Gastrocnemius medialis (tissue), 4 donors: ENCODE measurements around the gene SPDYE1. TPM values are rescaled to one million over a fixed set of nuclear protein-coding genes. Genes with fewer than 3 reads are reported as not detected.
A peak's percentile ranks its signal among the peaks of the same experiment; 100 is the strongest.
"Not testable (repeated sequence)": the region's sequence is repeated elsewhere in the genome, so short reads cannot be mapped to it uniquely, and the experiment has no call there.

Experiments
- ATAC-seq, 2 donors: fragments of 150-250 bp; one replicate each; pipeline ENCODE4 v1.9.1; 2016
- DNase-seq, 2 donors: peaks; one replicate each; pipeline ENCODE4 v3.0.0-alpha.2; 2019
- H3K27ac ChIP-seq, 4 donors: fragments of 200-600 bp; sonication (generic); 1 replicate in 1 of 4; 2 replicates in 3 of 4; pipeline ENCODE4 v1.5.1; 2016 to 2018; ENCODE audit warnings: mild to moderate bottlenecking in 2 of 4, moderate library complexity in 1 of 4
- H3K27me3 ChIP-seq, 3 donors: fragments of 200-600 bp; sonication (generic) in 2 of 3; 1 replicate in 1 of 3; 2 replicates in 2 of 3; pipeline versions ENCODE4 v1.5.1 to v1.6.0; 2016 to 2019; ENCODE audit warnings: mild to moderate bottlenecking in 1 of 3, moderate library complexity in 1 of 3
- H3K36me3 ChIP-seq, 2 donors: fragments of 200-600 bp; sonication (generic) in 1 of 2; one replicate each; pipeline ENCODE4 v1.5.1; 2017 to 2018
- H3K4me1 ChIP-seq, 2 donors: fragments of 200-600 bp; sonication (generic) in 1 of 2; one replicate each; pipeline ENCODE4 v1.5.1; 2016 to 2017; ENCODE audit warnings: mild to moderate bottlenecking in 2 of 2
- H3K4me3 ChIP-seq, 4 donors: fragments of 200-600 bp; sonication (generic) in 3 of 4; 1 replicate in 1 of 4; 2 replicates in 3 of 4; pipeline ENCODE4 v1.5.1; 2016 to 2019; ENCODE audit warnings: mild to moderate bottlenecking in 2 of 4
- H3K9me3 ChIP-seq, 3 donors: fragments of 200-600 bp; sonication (generic) in 2 of 3; 1 replicate in 1 of 3; 2 replicates in 2 of 3; pipeline ENCODE4 v1.5.1; 2016 to 2019
- CTCF ChIP-seq, 5 experiments: fragments of 450-650 bp in 3 of 5; fragments of 200-600 bp in 2 of 5; sonication (generic) in 2 of 5; IDR thresholded peaks in 4 of 5; conservative IDR thresholded peaks in 1 of 5; 1 replicate in 4 of 5; 2 replicates in 1 of 5; pipeline ENCODE4 v1.5.1; 2016 to 2019; ENCODE audit warnings: antibody characterized with exemption in 5 of 5, mild to moderate bottlenecking in 3 of 5, moderate library complexity in 3 of 5
- POLR2A ChIP-seq, 2 donors: fragments of 450-650 bp; IDR thresholded peaks; one replicate each; pipeline ENCODE4 v1.6.1; 2017; ENCODE audit warnings: antibody characterized with exemption in 2 of 2, mild to moderate bottlenecking in 2 of 2, moderate library complexity in 2 of 2
- in situ Hi-C, 4 donors: fragments of 200-750 bp; cut with MboI; loops; one replicate each; pipeline versions ENCODE4 v1.15.0 to v1.8.0; 2017; ENCODE audit warnings: low sequenced_read_pairs in 4 of 4
- intact Hi-C: fragments of 100-400 bp; cut with DNase I; formaldehyde crosslinking; loops from one replicate; pipeline ENCODE4 v1.15.1; 2023; ENCODE audit warnings: low total_unique reads
- total RNA-seq, 4 donors: library from RNA; depleted of rRNA; stranded (reverse); fragments of >200 nt; gene quantifications; one replicate each; pipeline versions ENCODE4 v1.1.0 to v1.2.3, GENCODE V29; 2016

Gene SPDYE1
- total RNA-seq, 4 donors from 2014 or later, result not detected

- Histone ChIP-seq H3K4me1 (peaks cover 0 to 7% of the 10 kb centered on the region in 2 donors), H3K9me3 (no peaks in the 10 kb centered on the region), H3K4me3 (no peak overlapping the region), H3K27ac (no peak overlapping the region), H3K36me3 (peaks cover 0 to 40% of the 10 kb centered on the region in 2 donors), H3K27me3 (no peaks in the 10 kb centered on the region)
- in situ Hi-C loops (no loop called here), intact Hi-C loops (no loop called here)
- no peak for ATAC-seq
- no peak for TF ChIP-seq POLR2A (IDR thresholded peaks at IDR 0.05)
- no peak for TF ChIP-seq CTCF (IDR thresholded peaks at IDR 0.05 in 4 of 5, conservative IDR thresholded peaks at IDR 0.05 in 1 of 5)
- DNase-seq, result no peak
These were observed 41.7 kb upstream of the SPDYE1 start for GRCh38 chr7:43956027-43956426.

GRCh38 chr7:43960933-43961332, 36.8 kb upstream of the SPDYE1 start:
- intact Hi-C loops (no loop called here), in situ Hi-C loops (no loop called here)
- Histone ChIP-seq H3K27ac (no peak overlapping the region), H3K36me3 (peaks cover 0 to 5% of the 10 kb centered on the region in 2 donors), H3K27me3 (no peaks in the 10 kb centered on the region), H3K9me3 (no peaks in the 10 kb centered on the region), H3K4me3 (no peak overlapping the region), H3K4me1 (no peaks in the 10 kb centered on the region)
- ATAC-seq (no peak), DNase-seq (no peak)
- no peak for TF ChIP-seq POLR2A (IDR thresholded peaks at IDR 0.05)

- intact Hi-C loops, in situ Hi-C loops: not testable (repeated sequence)
These were observed 31.3 kb upstream of the SPDYE1 start for GRCh38 chr7:43966392-43966791.

GRCh38 chr7:43968172-43969040, 29.3 kb upstream of the SPDYE1 start:
- intact Hi-C loops, result not testable (repeated sequence)

More at GRCh38 chr7:43966392-43966791, 31.3 kb upstream of the SPDYE1 start:
- DNase-seq, H3K36me3 ChIP-seq, ATAC-seq, H3K27me3 ChIP-seq, H3K4me1 ChIP-seq, H3K4me3 ChIP-seq, H3K27ac ChIP-seq, H3K9me3 ChIP-seq: not testable (repeated sequence)

GRCh38 chr7:43969586-43969985, 28.1 kb upstream of the SPDYE1 start:
- H3K27ac ChIP-seq, H3K36me3 ChIP-seq, DNase-seq, H3K9me3 ChIP-seq, H3K27me3 ChIP-seq, ATAC-seq, H3K4me1 ChIP-seq, H3K4me3 ChIP-seq, in situ Hi-C loops, intact Hi-C loops: not testable (repeated sequence)

More at GRCh38 chr7:43968172-43969040, 29.3 kb upstream of the SPDYE1 start:
- H3K27me3 ChIP-seq, H3K36me3 ChIP-seq, in situ Hi-C loops, H3K4me1 ChIP-seq, DNase-seq, H3K27ac ChIP-seq, H3K4me3 ChIP-seq, H3K9me3 ChIP-seq: not testable (repeated sequence)
- peak; percentile 81 to 89 for ATAC-seq

GRCh38 chr7:43970698-43971097, 27.0 kb upstream of the SPDYE1 start:
- H3K36me3 ChIP-seq, H3K9me3 ChIP-seq, in situ Hi-C loops, intact Hi-C loops, H3K4me3 ChIP-seq, H3K27me3 ChIP-seq, H3K27ac ChIP-seq, H3K4me1 ChIP-seq: not testable (repeated sequence)
- DNase-seq, result peak in 1 of 2 donors; percentile 38
- ATAC-seq, result peak; percentile 33 to 34

- intact Hi-C loops, in situ Hi-C loops, H3K36me3 ChIP-seq, H3K4me1 ChIP-seq, H3K27ac ChIP-seq, H3K27me3 ChIP-seq, H3K4me3 ChIP-seq, DNase-seq, ATAC-seq, H3K9me3 ChIP-seq: not testable (repeated sequence)
These were observed 23.6 kb upstream of the SPDYE1 start for GRCh38 chr7:43974033-43974573.

- DNase-seq, H3K4me3 ChIP-seq, intact Hi-C loops, H3K36me3 ChIP-seq, ATAC-seq, H3K4me1 ChIP-seq, in situ Hi-C loops, H3K27me3 ChIP-seq, H3K9me3 ChIP-seq, H3K27ac ChIP-seq: not testable (repeated sequence)
These were observed 22.8 kb upstream of the SPDYE1 start for GRCh38 chr7:43974725-43975482.
